ENCODE measurements around the gene SPINT2. TPM values are rescaled to one million over a fixed set of nuclear protein-coding genes. Genes with fewer than 3 reads are reported as not detected.
"Not testable (repeated sequence)": the region's sequence is repeated elsewhere in the genome, so short reads cannot be mapped to it uniquely, and the experiment has no call there.

SPINT2 gene
- total RNA-seq, 1 donor from 2014 or later, result 202 TPM

GRCh38 chr19:38337360-38337653, 72.9 kb downstream of the SPINT2 start:
- peak overlapping the region; percentile 82 for H3K27ac ChIP-seq
- H3K27me3 ChIP-seq (ENCODE audit: low read depth), result no peaks in the 10 kb centered on the region
- no peaks in the 10 kb centered on the region for H3K9me3 ChIP-seq
- H3K4me1 ChIP-seq, result peaks cover 20% of the 10 kb centered on the region
- ATAC-seq (peak in 1 of 2 donors; percentile 30), DNase-seq (no peak)
- intact Hi-C loops (cut with DNase I), result no loop called here
- H3K36me3 ChIP-seq, result peaks cover 4% of the 10 kb centered on the region
- H3K4me3 ChIP-seq, result peak overlapping the region; percentile 65
- TF ChIP-seq, protein P1, sequence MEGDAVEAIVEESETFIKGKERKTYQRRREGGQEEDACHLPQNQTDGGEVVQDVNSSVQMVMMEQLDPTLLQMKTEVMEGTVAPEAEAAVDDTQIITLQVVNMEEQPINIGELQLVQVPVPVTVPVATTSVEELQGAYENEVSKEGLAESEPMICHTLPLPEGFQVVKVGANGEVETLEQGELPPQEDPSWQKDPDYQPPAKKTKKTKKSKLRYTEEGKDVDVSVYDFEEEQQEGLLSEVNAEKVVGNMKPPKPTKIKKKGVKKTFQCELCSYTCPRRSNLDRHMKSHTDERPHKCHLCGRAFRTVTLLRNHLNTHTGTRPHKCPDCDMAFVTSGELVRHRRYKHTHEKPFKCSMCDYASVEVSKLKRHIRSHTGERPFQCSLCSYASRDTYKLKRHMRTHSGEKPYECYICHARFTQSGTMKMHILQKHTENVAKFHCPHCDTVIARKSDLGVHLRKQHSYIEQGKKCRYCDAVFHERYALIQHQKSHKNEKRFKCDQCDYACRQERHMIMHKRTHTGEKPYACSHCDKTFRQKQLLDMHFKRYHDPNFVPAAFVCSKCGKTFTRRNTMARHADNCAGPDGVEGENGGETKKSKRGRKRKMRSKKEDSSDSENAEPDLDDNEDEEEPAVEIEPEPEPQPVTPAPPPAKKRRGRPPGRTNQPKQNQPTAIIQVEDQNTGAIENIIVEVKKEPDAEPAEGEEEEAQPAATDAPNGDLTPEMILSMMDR (IDR thresholded peaks at IDR 0.05), result no peak

- H3K27me3 ChIP-seq (ENCODE audit: low read depth); H3K9me3 ChIP-seq; DNase-seq; ATAC-seq; intact Hi-C loops (cut with DNase I); H3K4me3 ChIP-seq; H3K27ac ChIP-seq; H3K36me3 ChIP-seq: not testable (repeated sequence)
- H3K4me1 ChIP-seq, result peaks cover 20% of the 10 kb centered on the region
Observed at GRCh38 chr19:38339011-38339410, 74.6 kb downstream of the SPINT2 start.

- Histone ChIP-seq H3K4me3 (no peak overlapping the region), H3K9me3 (no peaks in the 10 kb centered on the region), H3K27ac (no peak overlapping the region), H3K36me3 (peaks cover 12% of the 10 kb centered on the region), H3K4me1 (peaks cover 15% of the 10 kb centered on the region), H3K27me3 (ENCODE audit: low read depth) (no peaks in the 10 kb centered on the region)
- intact Hi-C loops (cut with DNase I), result no loop called here
- DNase-seq (no peak), ATAC-seq (no peak)
- TF ChIP-seq, protein P1 (IDR thresholded peaks at IDR 0.05), result no peak
Observed at GRCh38 chr19:38340927-38341326, 76.6 kb downstream of the SPINT2 start.

Other genes starting within 250 kb of the SPINT2 start
- not detected for gene DPF1, start 40.4 kb upstream of the SPINT2 start, total RNA-seq
- gene PPP1R14A, start 8.2 kb upstream of the SPINT2 start, total RNA-seq, result 65.0 TPM
- 35.6 TPM for gene C19orf33, start 39.7 kb downstream of the SPINT2 start, total RNA-seq
- 38.9 TPM for gene YIF1B, start 51.4 kb downstream of the SPINT2 start, total RNA-seq
- gene KCNK6, start 55.3 kb downstream of the SPINT2 start, total RNA-seq, result 11.5 TPM
- 10.9 TPM for gene CATSPERG, start 71.3 kb downstream of the SPINT2 start, total RNA-seq
- 113 TPM for gene PSMD8, start 110.0 kb downstream of the SPINT2 start, total RNA-seq
- gene GGN, start 123.5 kb downstream of the SPINT2 start, total RNA-seq, result 0.59 TPM
- gene SPRED3, start 124.1 kb downstream of the SPINT2 start, total RNA-seq, result 0.62 TPM
- gene FAM98C, start 138.5 kb downstream of the SPINT2 start, total RNA-seq, result 21.1 TPM
- gene RASGRP4, start 161.6 kb downstream of the SPINT2 start, total RNA-seq, result 13.5 TPM
- gene RYR1, start 169.1 kb downstream of the SPINT2 start, total RNA-seq, result 9.2 TPM

Measured in lower lobe of right lung (tissue), 2 donors.